H9 (cell line): ENCODE data around the gene DDX46. TPM values are rescaled to one million over a fixed set of nuclear protein-coding genes. Genes with fewer than 3 reads are reported as not detected.
A peak's percentile ranks its signal among the peaks of the same experiment; 100 is the strongest.
"Not testable (repeated sequence)": the region's sequence is repeated elsewhere in the genome, so short reads cannot be mapped to it uniquely, and the experiment has no call there.

Experiments used
- DNase-seq: peaks from one replicate; pipeline ENCODE4 v3.0.0-alpha.2; 2017
- H2AFZ ChIP-seq: one replicate; pipeline ENCODE4 v1.6.1; 2013; ENCODE audit warnings: mild to moderate bottlenecking, low read length, control low read depth, moderate library complexity
- H2AK5ac ChIP-seq: 2 replicates; pipeline ENCODE4 v1.6.1; 2013; ENCODE audit warnings: low read length, control low read depth, mixed read lengths; ENCODE audit not compliant: insufficient read length
- H2BK120ac ChIP-seq: one replicate; pipeline ENCODE4 v1.6.1; 2013; ENCODE audit warnings: low read depth, mild to moderate bottlenecking, low read length, control low read depth, inconsistent platforms; ENCODE audit not compliant: poor library complexity, severe bottlenecking
- H2BK12ac ChIP-seq: 2 replicates; pipeline ENCODE4 v1.6.1; 2013; ENCODE audit warnings: low read length, control low read depth, mixed read lengths, low read depth; ENCODE audit not compliant: insufficient read length
- H2BK15ac ChIP-seq: 2 replicates; pipeline ENCODE4 v1.6.1; 2013; ENCODE audit warnings: low read depth, low read length, control low read depth
- H2BK20ac ChIP-seq: one replicate; pipeline ENCODE4 v1.6.1; 2013; ENCODE audit warnings: low read depth, mild to moderate bottlenecking, low read length, control low read depth, inconsistent platforms; ENCODE audit not compliant: poor library complexity, severe bottlenecking
- H2BK5ac ChIP-seq: 2 replicates; pipeline ENCODE4 v1.6.1; 2013; ENCODE audit warnings: low read length, control low read depth, mixed read lengths; ENCODE audit not compliant: insufficient read length
- H3K14ac ChIP-seq: 2 replicates; pipeline ENCODE4 v1.6.1; 2013; ENCODE audit warnings: low read length, control low read depth; ENCODE audit not compliant: insufficient read depth
- H3K18ac ChIP-seq: 2 replicates; pipeline ENCODE4 v1.6.1; 2013; ENCODE audit warnings: low read depth, mild to moderate bottlenecking, mixed read lengths, low read length, control low read depth; ENCODE audit not compliant: insufficient read length
- H3K23ac ChIP-seq: 2 replicates; pipeline ENCODE4 v1.6.1; 2013; ENCODE audit warnings: low read length, control low read depth, mixed read lengths, low read depth; ENCODE audit not compliant: insufficient read length
- H3K23me2 ChIP-seq: 2 replicates; pipeline ENCODE4 v1.6.1; 2013; ENCODE audit warnings: low read depth, mild to moderate bottlenecking, mixed read lengths, low read length, control low read depth; ENCODE audit not compliant: insufficient read length, poor library complexity, severe bottlenecking
- H3K27ac ChIP-seq: 2 replicates; pipeline ENCODE4 v1.5.1; 2013; ENCODE audit warnings: low read length, control low read depth, mixed read lengths, low read depth; ENCODE audit not compliant: insufficient read length
- H3K27me3 ChIP-seq: 2 replicates; pipeline ENCODE4 v1.6.1; 2013; ENCODE audit warnings: low read length, control low read depth, inconsistent platforms; ENCODE audit not compliant: insufficient read depth
- H3K4ac ChIP-seq: 2 replicates; pipeline ENCODE4 v1.6.1; 2013; ENCODE audit warnings: low read depth, mild to moderate bottlenecking, control low read depth, inconsistent platforms, low read length, moderate library complexity
- H3K4me1 ChIP-seq: 2 replicates; pipeline ENCODE4 v1.6.1; 2013; ENCODE audit warnings: low read length, control low read depth, inconsistent platforms; ENCODE audit not compliant: insufficient read depth
- H3K4me2 ChIP-seq: 2 replicates; pipeline ENCODE4 v1.6.1; 2013; ENCODE audit warnings: low read length, control low read depth, mixed read lengths; ENCODE audit not compliant: insufficient read length, insufficient read depth
- H3K56ac ChIP-seq: 2 replicates; pipeline ENCODE4 v1.6.1; 2013; ENCODE audit warnings: low read depth, mild to moderate bottlenecking, mixed read lengths, low read length, control low read depth; ENCODE audit not compliant: insufficient read length
- H3K79me1 ChIP-seq: 2 replicates; pipeline ENCODE4 v1.6.1; 2013; ENCODE audit warnings: low read depth, mild to moderate bottlenecking, moderate library complexity, low read length, control low read depth, inconsistent platforms; ENCODE audit not compliant: insufficient read depth, poor library complexity, severe bottlenecking
- H3K79me2 ChIP-seq: 2 replicates; pipeline ENCODE4 v1.6.1; 2013; ENCODE audit warnings: low read length, control low read depth, inconsistent platforms; ENCODE audit not compliant: insufficient read depth
- H3K9ac ChIP-seq: 2 replicates; pipeline ENCODE4 v1.6.1; 2013; ENCODE audit warnings: low read length, control low read depth, mixed read lengths; ENCODE audit not compliant: insufficient read length; ENCODE audit errors: extremely low read depth
- H3K9me3 ChIP-seq: one replicate; pipeline ENCODE4 v1.6.1; 2013; ENCODE audit warnings: low read depth, low read length, inconsistent platforms; ENCODE audit not compliant: control insufficient read depth
- H3T11ph ChIP-seq: one replicate; pipeline ENCODE4 v1.6.1; 2013; ENCODE audit warnings: mild to moderate bottlenecking, low read length, control low read depth, inconsistent platforms
- H4K20me1 ChIP-seq: one replicate; pipeline ENCODE4 v1.6.1; 2013; ENCODE audit not compliant: control insufficient read depth, insufficient read length, insufficient read depth
- H4K5ac ChIP-seq: 2 replicates; pipeline ENCODE4 v1.6.1; 2013; ENCODE audit warnings: low read depth, mild to moderate bottlenecking, mixed read lengths, low read length, control low read depth; ENCODE audit not compliant: insufficient read length
- H4K8ac ChIP-seq: replicated peaks from 2 replicates; pipeline ENCODE4 v1.6.1; 2013; ENCODE audit warnings: low read length, control low read depth, mixed read lengths, low read depth; ENCODE audit not compliant: insufficient read length
- H4K91ac ChIP-seq: 2 replicates; pipeline ENCODE4 v1.6.1; 2013; ENCODE audit warnings: low read depth, mild to moderate bottlenecking, moderate library complexity, mixed read lengths, low read length, control low read depth; ENCODE audit not compliant: insufficient read length
- H3K27ac Mint-ChIP-seq, 3 experiments: 2 replicates in 2 of 3; 3 replicates in 1 of 3; pipeline ENCODE4 v1.8.0; 2020 to 2021; ENCODE audit warnings: mixed read lengths in 3 of 3, mild to moderate bottlenecking in 1 of 3, moderate library complexity in 1 of 3
- H3K27me3 Mint-ChIP-seq: 2 replicates; pipeline ENCODE4 v1.8.0; 2021; ENCODE audit warnings: low read depth, mild to moderate bottlenecking, moderate library complexity, mixed read lengths
- H3K36me3 Mint-ChIP-seq, 3 experiments: 2 replicates in 2 of 3; 3 replicates in 1 of 3; pipeline ENCODE4 v1.8.0; 2020 to 2021; ENCODE audit warnings: low read depth in 3 of 3, mixed read lengths in 3 of 3; ENCODE audit not compliant: insufficient read depth in 1 of 3
- H3K4me1 Mint-ChIP-seq, 2 experiments: 2 replicates each; pipeline ENCODE4 v1.8.0; 2020; ENCODE audit warnings: mixed read lengths in 2 of 2
- H3K4me3 Mint-ChIP-seq, 2 experiments: 2 replicates in 1 of 2; 3 replicates in 1 of 2; pipeline ENCODE4 v1.8.0; 2020 to 2021; ENCODE audit warnings: mild to moderate bottlenecking in 2 of 2, mixed read lengths in 2 of 2, moderate library complexity in 1 of 2
- H3K9me3 Mint-ChIP-seq, 2 experiments: 2 replicates in 1 of 2; 3 replicates in 1 of 2; pipeline ENCODE4 v1.8.0; 2020; ENCODE audit warnings: mild to moderate bottlenecking in 2 of 2, mixed read lengths in 2 of 2, moderate library complexity in 1 of 2
- WGBS: extraction: QIAGEN DNeasy Blood & Tissue Kit; methylation state at CpG from one replicate; pipeline ENCODE4 v1.1.7; 2013; ENCODE audit warnings: missing lambda C conversion rate, low lambda C conversion rate, mixed read lengths; ENCODE audit not compliant: insufficient read length; ENCODE audit errors: extremely low coverage; 5-methylcytosine and 5-hydroxymethylcytosine counted together
- total RNA-seq: library from RNA; stranded (reverse); gene quantifications from 2 replicates; pipeline ENCODE4 v1.2.1, GENCODE V29; 2021
- TF ChIP-seq, protein P1 (sequence below): fragments of 200-600 bp; sonication (generic); conservative IDR thresholded peaks from 3 replicates; pipeline ENCODE4 v1.8.0; 2021; ENCODE audit warnings: antibody characterized with exemption, mild to moderate bottlenecking

DDX46 gene
- total RNA-seq, 1 experiment from 2014 or later: 90.3 TPM

DNA sequence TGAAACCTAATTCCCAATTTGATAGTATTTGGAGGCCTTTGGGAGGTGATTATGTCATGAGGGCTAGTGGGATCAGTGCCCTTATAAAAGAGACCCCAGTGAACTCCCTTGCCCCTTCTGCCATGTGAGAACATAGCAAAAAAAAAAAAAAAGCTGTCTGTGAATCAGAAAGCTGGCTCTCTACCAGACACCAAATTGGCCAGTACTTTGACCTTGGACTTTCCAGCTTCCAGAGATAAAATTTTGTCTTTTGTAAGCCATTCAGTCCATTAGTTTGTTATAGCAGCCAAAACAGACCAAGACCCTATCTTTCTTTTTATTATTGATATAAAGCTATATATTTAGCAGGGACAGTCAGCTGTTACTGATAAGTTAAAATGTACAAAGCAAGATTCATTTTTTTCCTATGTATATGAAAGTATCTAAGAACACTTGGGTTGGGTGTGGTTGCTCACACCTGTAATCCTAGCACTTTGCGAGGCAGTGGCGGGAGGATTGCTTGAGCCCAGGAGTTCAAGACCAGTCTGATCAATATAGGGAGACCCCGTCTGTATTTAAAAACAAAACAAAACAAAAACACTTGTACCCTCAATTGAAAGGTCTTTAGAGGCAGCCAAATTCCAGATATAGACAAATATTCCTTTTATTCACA, 79.1 kb downstream of the DDX46 start:
- H3K4me3 Mint-ChIP-seq: no peak overlapping the region
- Histone ChIP-seq H2AFZ (no peak overlapping the region), H3K18ac (no peak overlapping the region), H3K79me2 (no peaks in the 10 kb centered on the region), H3T11ph (no peak overlapping the region), H3K14ac (no peak overlapping the region), H2BK20ac (no peak overlapping the region), H4K8ac (no peak overlapping the region), H3K56ac (no peak overlapping the region), H4K91ac (no peak overlapping the region), H3K27ac (no peak overlapping the region), H3K9me3 (no peaks in the 10 kb centered on the region), H3K4ac (no peak overlapping the region), H3K4me2 (no peak overlapping the region), H2BK5ac (no peak overlapping the region), H4K5ac (no peak overlapping the region), H3K4me1 (no peaks in the 10 kb centered on the region), H3K27me3 (no peaks in the 10 kb centered on the region), H2BK12ac (no peak overlapping the region), H3K9ac (no peak overlapping the region), H3K79me1 (no peaks in the 10 kb centered on the region), H3K23me2 (no peaks in the 10 kb centered on the region), H3K23ac (no peak overlapping the region), H2BK15ac (no peak overlapping the region), H2BK120ac (no peak overlapping the region), H4K20me1 (no peaks in the 10 kb centered on the region), H2AK5ac (no peak overlapping the region)
- TF ChIP-seq, protein P1, sequence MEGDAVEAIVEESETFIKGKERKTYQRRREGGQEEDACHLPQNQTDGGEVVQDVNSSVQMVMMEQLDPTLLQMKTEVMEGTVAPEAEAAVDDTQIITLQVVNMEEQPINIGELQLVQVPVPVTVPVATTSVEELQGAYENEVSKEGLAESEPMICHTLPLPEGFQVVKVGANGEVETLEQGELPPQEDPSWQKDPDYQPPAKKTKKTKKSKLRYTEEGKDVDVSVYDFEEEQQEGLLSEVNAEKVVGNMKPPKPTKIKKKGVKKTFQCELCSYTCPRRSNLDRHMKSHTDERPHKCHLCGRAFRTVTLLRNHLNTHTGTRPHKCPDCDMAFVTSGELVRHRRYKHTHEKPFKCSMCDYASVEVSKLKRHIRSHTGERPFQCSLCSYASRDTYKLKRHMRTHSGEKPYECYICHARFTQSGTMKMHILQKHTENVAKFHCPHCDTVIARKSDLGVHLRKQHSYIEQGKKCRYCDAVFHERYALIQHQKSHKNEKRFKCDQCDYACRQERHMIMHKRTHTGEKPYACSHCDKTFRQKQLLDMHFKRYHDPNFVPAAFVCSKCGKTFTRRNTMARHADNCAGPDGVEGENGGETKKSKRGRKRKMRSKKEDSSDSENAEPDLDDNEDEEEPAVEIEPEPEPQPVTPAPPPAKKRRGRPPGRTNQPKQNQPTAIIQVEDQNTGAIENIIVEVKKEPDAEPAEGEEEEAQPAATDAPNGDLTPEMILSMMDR: no peak
- H3K9me3 Mint-ChIP-seq: no peaks in the 10 kb centered on the region
- no peak overlapping the region; a peak in 1 of 7 replicates for H3K27ac Mint-ChIP-seq
- H3K27me3 Mint-ChIP-seq: no peaks in the 10 kb centered on the region
- H3K36me3 Mint-ChIP-seq: peaks cover 30 to 59% (median 41%) of the 10 kb centered on the region in 3 experiments
- DNase-seq: no peak
- H3K4me1 Mint-ChIP-seq: no peaks in the 10 kb centered on the region
- WGBS: no CpG with 5 or more reads among the region's 3 CpGs

DNA sequence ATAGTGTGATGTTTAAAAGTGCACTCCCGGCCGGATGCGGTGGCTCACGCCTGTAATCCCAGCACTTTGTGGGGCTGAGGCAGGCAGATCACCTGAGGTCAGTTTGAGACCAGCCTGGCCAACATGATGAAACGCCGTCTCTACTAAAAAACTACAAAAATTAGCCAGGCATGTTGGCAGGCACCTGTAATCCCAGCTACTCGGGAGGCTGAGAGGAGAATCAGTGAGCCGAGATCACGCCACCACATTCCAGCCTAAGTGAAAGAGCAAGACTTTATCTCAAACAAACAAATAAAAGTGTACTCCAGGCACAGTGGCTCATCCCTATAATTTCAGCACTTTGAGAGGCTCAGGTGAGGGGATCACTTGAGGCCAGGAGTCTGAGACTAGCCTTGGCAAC, 79.8 kb downstream of the DDX46 start:
- not testable (repeated sequence) for H2BK120ac ChIP-seq, H3K4me1 ChIP-seq, H3K27me3 ChIP-seq, H3K4me2 ChIP-seq, H4K8ac ChIP-seq, H3T11ph ChIP-seq, H3K56ac ChIP-seq, H3K27me3 Mint-ChIP-seq, H3K14ac ChIP-seq, H3K18ac ChIP-seq, H2BK12ac ChIP-seq, H3K9me3 ChIP-seq, H2AFZ ChIP-seq, H4K20me1 ChIP-seq, H3K9ac ChIP-seq, H3K79me1 ChIP-seq, H3K4me1 Mint-ChIP-seq, H3K23me2 ChIP-seq, H4K91ac ChIP-seq, H3K9me3 Mint-ChIP-seq, H3K79me2 ChIP-seq, H2BK15ac ChIP-seq, H3K4ac ChIP-seq, H2AK5ac ChIP-seq, H4K5ac ChIP-seq, DNase-seq, H3K27ac ChIP-seq, H2BK5ac ChIP-seq, H3K23ac ChIP-seq, H2BK20ac ChIP-seq, H3K4me3 Mint-ChIP-seq
- Mint-ChIP-seq H3K27ac (peak overlapping the region in 2 of 3 experiments; percentile 34 to 47; a peak in 2 of 7 replicates), H3K36me3 (peaks cover 30 to 55% (median 41%) of the 10 kb centered on the region in 3 experiments)
- no CpG with 5 or more reads among the region's 9 CpGs for WGBS
